OCI-LY7 (cell line): ENCODE measurements around the gene HMGN4.

Experiments used
- CTCF ChIP-seq: fragments of 200-600 bp; sonication (generic); conservative IDR thresholded peaks from 2 replicates; pipeline ENCODE4 v1.5.1; 2014; ENCODE audit warnings: mild to moderate bottlenecking, antibody characterized with exemption, low read length, moderate library complexity, mixed read lengths
- EZH2phosphoT487 ChIP-seq: fragments of 200-600 bp; sonication (generic); IDR thresholded peaks from 2 replicates; pipeline ENCODE4 v1.6.1; 2018; ENCODE audit warnings: low read depth, borderline replicate concordance, mild to moderate bottlenecking, mixed run types, antibody characterized with exemption, low read length, moderate library complexity, mixed read lengths

GRCh38 chr6:26576929-26577719 is 39.0 kb downstream of the HMGN4 start:
- TF ChIP-seq CTCF (no peak), EZH2phosphoT487 (no peak)
